ENCODE data around the gene BLOC1S2.

GRCh38 chr10:100239851-100240250, 46.6 kb downstream of the BLOC1S2 start:
- TF ChIP-seq EZH2 (IDR thresholded peaks at IDR 0.05; ENCODE audit: low read length, missing control alignments), result no peak
- no peak for TF ChIP-seq CTCF (conservative IDR thresholded peaks at IDR 0.05 in 1 of 2, IDR thresholded peaks at IDR 0.05 in 1 of 2; ENCODE audit: low read depth in 1 of 2, low read length in 2 of 2)

All from fibroblast of lung (primary cell).